H9 (cell line): Measurements from ENCODE around the gene MSMP. TPM values are rescaled to one million over a fixed set of nuclear protein-coding genes. Genes with fewer than 3 reads are reported as not detected.

Source experiments
- DNase-seq: peaks from one replicate; pipeline ENCODE4 v3.0.0-alpha.2; 2017
- H2AFZ ChIP-seq: one replicate; pipeline ENCODE4 v1.6.1; 2013; ENCODE audit warnings: mild to moderate bottlenecking, low read length, control low read depth, moderate library complexity
- H2AK5ac ChIP-seq: 2 replicates; pipeline ENCODE4 v1.6.1; 2013; ENCODE audit warnings: low read length, control low read depth, mixed read lengths; ENCODE audit not compliant: insufficient read length
- H2BK120ac ChIP-seq: one replicate; pipeline ENCODE4 v1.6.1; 2013; ENCODE audit warnings: low read depth, mild to moderate bottlenecking, low read length, control low read depth, inconsistent platforms; ENCODE audit not compliant: poor library complexity, severe bottlenecking
- H2BK12ac ChIP-seq: 2 replicates; pipeline ENCODE4 v1.6.1; 2013; ENCODE audit warnings: low read length, control low read depth, mixed read lengths, low read depth; ENCODE audit not compliant: insufficient read length
- H2BK15ac ChIP-seq: 2 replicates; pipeline ENCODE4 v1.6.1; 2013; ENCODE audit warnings: low read depth, low read length, control low read depth
- H2BK20ac ChIP-seq: one replicate; pipeline ENCODE4 v1.6.1; 2013; ENCODE audit warnings: low read depth, mild to moderate bottlenecking, low read length, control low read depth, inconsistent platforms; ENCODE audit not compliant: poor library complexity, severe bottlenecking
- H2BK5ac ChIP-seq: 2 replicates; pipeline ENCODE4 v1.6.1; 2013; ENCODE audit warnings: low read length, control low read depth, mixed read lengths; ENCODE audit not compliant: insufficient read length
- H3K14ac ChIP-seq: 2 replicates; pipeline ENCODE4 v1.6.1; 2013; ENCODE audit warnings: low read length, control low read depth; ENCODE audit not compliant: insufficient read depth
- H3K18ac ChIP-seq: 2 replicates; pipeline ENCODE4 v1.6.1; 2013; ENCODE audit warnings: low read depth, mild to moderate bottlenecking, mixed read lengths, low read length, control low read depth; ENCODE audit not compliant: insufficient read length
- H3K23ac ChIP-seq: 2 replicates; pipeline ENCODE4 v1.6.1; 2013; ENCODE audit warnings: low read length, control low read depth, mixed read lengths, low read depth; ENCODE audit not compliant: insufficient read length
- H3K23me2 ChIP-seq: 2 replicates; pipeline ENCODE4 v1.6.1; 2013; ENCODE audit warnings: low read depth, mild to moderate bottlenecking, mixed read lengths, low read length, control low read depth; ENCODE audit not compliant: insufficient read length, poor library complexity, severe bottlenecking
- H3K27ac ChIP-seq: 2 replicates; pipeline ENCODE4 v1.5.1; 2013; ENCODE audit warnings: low read length, control low read depth, mixed read lengths, low read depth; ENCODE audit not compliant: insufficient read length
- H3K27me3 ChIP-seq: 2 replicates; pipeline ENCODE4 v1.6.1; 2013; ENCODE audit warnings: low read length, control low read depth, inconsistent platforms; ENCODE audit not compliant: insufficient read depth
- H3K4ac ChIP-seq: 2 replicates; pipeline ENCODE4 v1.6.1; 2013; ENCODE audit warnings: low read depth, mild to moderate bottlenecking, control low read depth, inconsistent platforms, low read length, moderate library complexity
- H3K4me1 ChIP-seq: 2 replicates; pipeline ENCODE4 v1.6.1; 2013; ENCODE audit warnings: low read length, control low read depth, inconsistent platforms; ENCODE audit not compliant: insufficient read depth
- H3K4me2 ChIP-seq: 2 replicates; pipeline ENCODE4 v1.6.1; 2013; ENCODE audit warnings: low read length, control low read depth, mixed read lengths; ENCODE audit not compliant: insufficient read length, insufficient read depth
- H3K56ac ChIP-seq: 2 replicates; pipeline ENCODE4 v1.6.1; 2013; ENCODE audit warnings: low read depth, mild to moderate bottlenecking, mixed read lengths, low read length, control low read depth; ENCODE audit not compliant: insufficient read length
- H3K79me1 ChIP-seq: 2 replicates; pipeline ENCODE4 v1.6.1; 2013; ENCODE audit warnings: low read depth, mild to moderate bottlenecking, moderate library complexity, low read length, control low read depth, inconsistent platforms; ENCODE audit not compliant: insufficient read depth, poor library complexity, severe bottlenecking
- H3K79me2 ChIP-seq: 2 replicates; pipeline ENCODE4 v1.6.1; 2013; ENCODE audit warnings: low read length, control low read depth, inconsistent platforms; ENCODE audit not compliant: insufficient read depth
- H3K9ac ChIP-seq: 2 replicates; pipeline ENCODE4 v1.6.1; 2013; ENCODE audit warnings: low read length, control low read depth, mixed read lengths; ENCODE audit not compliant: insufficient read length; ENCODE audit errors: extremely low read depth
- H3K9me3 ChIP-seq: one replicate; pipeline ENCODE4 v1.6.1; 2013; ENCODE audit warnings: low read depth, low read length, inconsistent platforms; ENCODE audit not compliant: control insufficient read depth
- H3T11ph ChIP-seq: one replicate; pipeline ENCODE4 v1.6.1; 2013; ENCODE audit warnings: mild to moderate bottlenecking, low read length, control low read depth, inconsistent platforms
- H4K20me1 ChIP-seq: one replicate; pipeline ENCODE4 v1.6.1; 2013; ENCODE audit not compliant: control insufficient read depth, insufficient read length, insufficient read depth
- H4K5ac ChIP-seq: 2 replicates; pipeline ENCODE4 v1.6.1; 2013; ENCODE audit warnings: low read depth, mild to moderate bottlenecking, mixed read lengths, low read length, control low read depth; ENCODE audit not compliant: insufficient read length
- H4K8ac ChIP-seq: replicated peaks from 2 replicates; pipeline ENCODE4 v1.6.1; 2013; ENCODE audit warnings: low read length, control low read depth, mixed read lengths, low read depth; ENCODE audit not compliant: insufficient read length
- H4K91ac ChIP-seq: 2 replicates; pipeline ENCODE4 v1.6.1; 2013; ENCODE audit warnings: low read depth, mild to moderate bottlenecking, moderate library complexity, mixed read lengths, low read length, control low read depth; ENCODE audit not compliant: insufficient read length
- H3K27ac Mint-ChIP-seq, 3 experiments: 2 replicates in 2 of 3; 3 replicates in 1 of 3; pipeline ENCODE4 v1.8.0; 2020 to 2021; ENCODE audit warnings: mixed read lengths in 3 of 3, mild to moderate bottlenecking in 1 of 3, moderate library complexity in 1 of 3
- H3K27me3 Mint-ChIP-seq: 2 replicates; pipeline ENCODE4 v1.8.0; 2021; ENCODE audit warnings: low read depth, mild to moderate bottlenecking, moderate library complexity, mixed read lengths
- H3K36me3 Mint-ChIP-seq, 3 experiments: 2 replicates in 2 of 3; 3 replicates in 1 of 3; pipeline ENCODE4 v1.8.0; 2020 to 2021; ENCODE audit warnings: low read depth in 3 of 3, mixed read lengths in 3 of 3; ENCODE audit not compliant: insufficient read depth in 1 of 3
- H3K4me1 Mint-ChIP-seq, 2 experiments: 2 replicates each; pipeline ENCODE4 v1.8.0; 2020; ENCODE audit warnings: mixed read lengths in 2 of 2
- H3K4me3 Mint-ChIP-seq, 2 experiments: 2 replicates in 1 of 2; 3 replicates in 1 of 2; pipeline ENCODE4 v1.8.0; 2020 to 2021; ENCODE audit warnings: mild to moderate bottlenecking in 2 of 2, mixed read lengths in 2 of 2, moderate library complexity in 1 of 2
- H3K9me3 Mint-ChIP-seq, 2 experiments: 2 replicates in 1 of 2; 3 replicates in 1 of 2; pipeline ENCODE4 v1.8.0; 2020; ENCODE audit warnings: mild to moderate bottlenecking in 2 of 2, mixed read lengths in 2 of 2, moderate library complexity in 1 of 2
- WGBS: extraction: QIAGEN DNeasy Blood & Tissue Kit; methylation state at CpG from one replicate; pipeline ENCODE4 v1.1.7; 2013; ENCODE audit warnings: missing lambda C conversion rate, low lambda C conversion rate, mixed read lengths; ENCODE audit not compliant: insufficient read length; ENCODE audit errors: extremely low coverage; 5-methylcytosine and 5-hydroxymethylcytosine counted together
- total RNA-seq: library from RNA; stranded (reverse); gene quantifications from 2 replicates; pipeline ENCODE4 v1.2.1, GENCODE V29; 2021
- TF ChIP-seq, protein P1 (sequence below): fragments of 200-600 bp; sonication (generic); conservative IDR thresholded peaks from 3 replicates; pipeline ENCODE4 v1.8.0; 2021; ENCODE audit warnings: antibody characterized with exemption, mild to moderate bottlenecking

Gene MSMP
- total RNA-seq, 1 experiment from 2014 or later, result 0.83 TPM

- Histone ChIP-seq H2BK12ac (no peak overlapping the region), H3K18ac (no peak overlapping the region), H3K23ac (no peak overlapping the region), H3K23me2 (peaks cover 7% of the 10 kb centered on the region), H2BK5ac (no peak overlapping the region), H3K14ac (no peak overlapping the region), H3K4me1 (no peaks in the 10 kb centered on the region), H4K5ac (no peak overlapping the region), H2BK15ac (no peak overlapping the region), H3K9me3 (no peaks in the 10 kb centered on the region), H2BK120ac (no peak overlapping the region), H3K4me2 (no peak overlapping the region), H4K20me1 (no peaks in the 10 kb centered on the region), H4K8ac (no peak overlapping the region), H3K56ac (no peak overlapping the region), H2BK20ac (no peak overlapping the region), H2AFZ (no peak overlapping the region), H3K79me1 (no peaks in the 10 kb centered on the region), H3T11ph (no peak overlapping the region), H3K79me2 (no peaks in the 10 kb centered on the region), H3K27me3 (no peaks in the 10 kb centered on the region), H3K9ac (no peak overlapping the region), H4K91ac (no peak overlapping the region), H3K27ac (no peak overlapping the region), H3K4ac (no peak overlapping the region), H2AK5ac (no peak overlapping the region)
- Mint-ChIP-seq H3K27ac (peak overlapping the region in 1 of 3 experiments; percentile 75; a peak in 1 of 7 replicates), H3K9me3 (no peaks in the 10 kb centered on the region), H3K4me3 (no peak overlapping the region), H3K4me1 (peaks cover 12 to 14% of the 10 kb centered on the region in 2 experiments), H3K27me3 (no peaks in the 10 kb centered on the region; the same call in 1 of the 2 replicates), H3K36me3 (peaks cover 30 to 68% (median 62%) of the 10 kb centered on the region in 3 experiments; a peak in 6 of 7 replicates)
- TF ChIP-seq, protein P1, sequence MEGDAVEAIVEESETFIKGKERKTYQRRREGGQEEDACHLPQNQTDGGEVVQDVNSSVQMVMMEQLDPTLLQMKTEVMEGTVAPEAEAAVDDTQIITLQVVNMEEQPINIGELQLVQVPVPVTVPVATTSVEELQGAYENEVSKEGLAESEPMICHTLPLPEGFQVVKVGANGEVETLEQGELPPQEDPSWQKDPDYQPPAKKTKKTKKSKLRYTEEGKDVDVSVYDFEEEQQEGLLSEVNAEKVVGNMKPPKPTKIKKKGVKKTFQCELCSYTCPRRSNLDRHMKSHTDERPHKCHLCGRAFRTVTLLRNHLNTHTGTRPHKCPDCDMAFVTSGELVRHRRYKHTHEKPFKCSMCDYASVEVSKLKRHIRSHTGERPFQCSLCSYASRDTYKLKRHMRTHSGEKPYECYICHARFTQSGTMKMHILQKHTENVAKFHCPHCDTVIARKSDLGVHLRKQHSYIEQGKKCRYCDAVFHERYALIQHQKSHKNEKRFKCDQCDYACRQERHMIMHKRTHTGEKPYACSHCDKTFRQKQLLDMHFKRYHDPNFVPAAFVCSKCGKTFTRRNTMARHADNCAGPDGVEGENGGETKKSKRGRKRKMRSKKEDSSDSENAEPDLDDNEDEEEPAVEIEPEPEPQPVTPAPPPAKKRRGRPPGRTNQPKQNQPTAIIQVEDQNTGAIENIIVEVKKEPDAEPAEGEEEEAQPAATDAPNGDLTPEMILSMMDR, result peak; percentile 82
- DNase-seq, result peak; percentile 85
- WGBS, result no CpG with 5 or more reads among the region's 5 CpGs
Observed at GRCh38 chr9:35736201-35736633, 17.9 kb downstream of the MSMP start.
